Gastrocnemius medialis (tissue), 4 donors: Measurements from ENCODE around the gene PARD3B. TPM values are rescaled to one million over a fixed set of nuclear protein-coding genes. Genes with fewer than 3 reads are reported as not detected.

Experiments
- ATAC-seq, 2 donors: fragments of 150-250 bp; one replicate each; pipeline ENCODE4 v1.9.1; 2016
- DNase-seq, 2 donors: peaks; one replicate each; pipeline ENCODE4 v3.0.0-alpha.2; 2019
- H3K27ac ChIP-seq, 4 donors: fragments of 200-600 bp; sonication (generic); 1 replicate in 1 of 4; 2 replicates in 3 of 4; pipeline ENCODE4 v1.5.1; 2016 to 2018; ENCODE audit warnings: mild to moderate bottlenecking in 2 of 4, moderate library complexity in 1 of 4
- H3K27me3 ChIP-seq, 3 donors: fragments of 200-600 bp; sonication (generic) in 2 of 3; 1 replicate in 1 of 3; 2 replicates in 2 of 3; pipeline versions ENCODE4 v1.5.1 to v1.6.0; 2016 to 2019; ENCODE audit warnings: mild to moderate bottlenecking in 1 of 3, moderate library complexity in 1 of 3
- H3K36me3 ChIP-seq, 2 donors: fragments of 200-600 bp; sonication (generic) in 1 of 2; one replicate each; pipeline ENCODE4 v1.5.1; 2017 to 2018
- H3K4me1 ChIP-seq, 2 donors: fragments of 200-600 bp; sonication (generic) in 1 of 2; one replicate each; pipeline ENCODE4 v1.5.1; 2016 to 2017; ENCODE audit warnings: mild to moderate bottlenecking in 2 of 2
- H3K4me3 ChIP-seq, 4 donors: fragments of 200-600 bp; sonication (generic) in 3 of 4; 1 replicate in 1 of 4; 2 replicates in 3 of 4; pipeline ENCODE4 v1.5.1; 2016 to 2019; ENCODE audit warnings: mild to moderate bottlenecking in 2 of 4
- H3K9me3 ChIP-seq, 3 donors: fragments of 200-600 bp; sonication (generic) in 2 of 3; 1 replicate in 1 of 3; 2 replicates in 2 of 3; pipeline ENCODE4 v1.5.1; 2016 to 2019
- POLR2A ChIP-seq, 2 donors: fragments of 450-650 bp; IDR thresholded peaks; one replicate each; pipeline ENCODE4 v1.6.1; 2017; ENCODE audit warnings: antibody characterized with exemption in 2 of 2, mild to moderate bottlenecking in 2 of 2, moderate library complexity in 2 of 2
- in situ Hi-C, 4 donors: fragments of 200-750 bp; cut with MboI; loops; one replicate each; pipeline versions ENCODE4 v1.15.0 to v1.8.0; 2017; ENCODE audit warnings: low sequenced_read_pairs in 4 of 4
- intact Hi-C: fragments of 100-400 bp; cut with DNase I; formaldehyde crosslinking; loops from one replicate; pipeline ENCODE4 v1.15.1; 2023; ENCODE audit warnings: low total_unique reads
- total RNA-seq, 4 donors: library from RNA; depleted of rRNA; stranded (reverse); fragments of >200 nt; gene quantifications; one replicate each; pipeline versions ENCODE4 v1.1.0 to v1.2.3, GENCODE V29; 2016
- TF ChIP-seq, protein P1 (sequence below), 5 experiments: fragments of 450-650 bp in 3 of 5; fragments of 200-600 bp in 2 of 5; sonication (generic) in 2 of 5; IDR thresholded peaks in 4 of 5; conservative IDR thresholded peaks in 1 of 5; 1 replicate in 4 of 5; 2 replicates in 1 of 5; pipeline ENCODE4 v1.5.1; 2016 to 2019; ENCODE audit warnings: antibody characterized with exemption in 5 of 5, mild to moderate bottlenecking in 3 of 5, moderate library complexity in 3 of 5

The PARD3B gene
- total RNA-seq, 4 donors from 2014 or later, result 2.2 to 15.5 (median 4.6) TPM

DNA sequence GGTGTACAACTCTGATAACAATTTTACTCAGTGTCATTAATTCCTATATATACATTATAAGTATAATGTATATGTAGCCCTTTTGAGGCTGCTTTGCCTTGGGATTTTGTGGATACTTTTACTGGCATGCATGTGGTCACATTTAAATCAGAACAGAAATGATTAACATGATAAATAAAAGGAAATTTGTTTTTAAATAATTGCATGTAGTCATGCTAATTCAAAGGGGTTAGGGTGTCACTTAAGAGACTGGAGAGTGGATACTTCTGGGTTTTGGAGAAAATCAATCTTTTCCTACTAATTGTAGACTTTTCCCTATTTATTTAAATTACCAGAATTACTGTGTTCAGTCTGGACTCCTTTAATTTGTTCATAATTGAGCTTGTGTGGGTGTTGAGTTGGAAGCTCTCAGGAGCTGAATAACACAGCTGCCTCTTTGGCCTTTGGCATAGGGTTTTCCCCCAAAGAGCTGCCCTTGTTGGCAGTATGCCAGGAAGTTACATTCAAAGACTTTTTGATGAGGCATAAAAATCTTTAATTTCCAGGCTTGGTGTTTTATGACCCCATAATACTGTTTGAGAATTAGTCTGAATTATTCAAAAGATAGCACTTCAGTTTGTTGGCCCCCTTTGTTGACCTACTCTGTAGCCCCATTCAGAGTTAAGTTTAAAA lies 652.3 kb downstream of the PARD3B start:
- Histone ChIP-seq H3K9me3 (no peaks in the 10 kb centered on the region), H3K27me3 (no peaks in the 10 kb centered on the region), H3K4me3 (no peak overlapping the region), H3K27ac (no peak overlapping the region), H3K36me3 (no peaks in the 10 kb centered on the region), H3K4me1 (peaks cover 0 to 4% of the 10 kb centered on the region in 2 donors)
- ATAC-seq, result no peak
- intact Hi-C loops, result no loop called here
- in situ Hi-C loops, result no loop called here
- DNase-seq, result no peak
- no peak for TF ChIP-seq POLR2A (IDR thresholded peaks at IDR 0.05)
- TF ChIP-seq, protein P1, sequence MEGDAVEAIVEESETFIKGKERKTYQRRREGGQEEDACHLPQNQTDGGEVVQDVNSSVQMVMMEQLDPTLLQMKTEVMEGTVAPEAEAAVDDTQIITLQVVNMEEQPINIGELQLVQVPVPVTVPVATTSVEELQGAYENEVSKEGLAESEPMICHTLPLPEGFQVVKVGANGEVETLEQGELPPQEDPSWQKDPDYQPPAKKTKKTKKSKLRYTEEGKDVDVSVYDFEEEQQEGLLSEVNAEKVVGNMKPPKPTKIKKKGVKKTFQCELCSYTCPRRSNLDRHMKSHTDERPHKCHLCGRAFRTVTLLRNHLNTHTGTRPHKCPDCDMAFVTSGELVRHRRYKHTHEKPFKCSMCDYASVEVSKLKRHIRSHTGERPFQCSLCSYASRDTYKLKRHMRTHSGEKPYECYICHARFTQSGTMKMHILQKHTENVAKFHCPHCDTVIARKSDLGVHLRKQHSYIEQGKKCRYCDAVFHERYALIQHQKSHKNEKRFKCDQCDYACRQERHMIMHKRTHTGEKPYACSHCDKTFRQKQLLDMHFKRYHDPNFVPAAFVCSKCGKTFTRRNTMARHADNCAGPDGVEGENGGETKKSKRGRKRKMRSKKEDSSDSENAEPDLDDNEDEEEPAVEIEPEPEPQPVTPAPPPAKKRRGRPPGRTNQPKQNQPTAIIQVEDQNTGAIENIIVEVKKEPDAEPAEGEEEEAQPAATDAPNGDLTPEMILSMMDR (IDR thresholded peaks at IDR 0.05 in 4 of 5, conservative IDR thresholded peaks at IDR 0.05 in 1 of 5), result no peak

DNA sequence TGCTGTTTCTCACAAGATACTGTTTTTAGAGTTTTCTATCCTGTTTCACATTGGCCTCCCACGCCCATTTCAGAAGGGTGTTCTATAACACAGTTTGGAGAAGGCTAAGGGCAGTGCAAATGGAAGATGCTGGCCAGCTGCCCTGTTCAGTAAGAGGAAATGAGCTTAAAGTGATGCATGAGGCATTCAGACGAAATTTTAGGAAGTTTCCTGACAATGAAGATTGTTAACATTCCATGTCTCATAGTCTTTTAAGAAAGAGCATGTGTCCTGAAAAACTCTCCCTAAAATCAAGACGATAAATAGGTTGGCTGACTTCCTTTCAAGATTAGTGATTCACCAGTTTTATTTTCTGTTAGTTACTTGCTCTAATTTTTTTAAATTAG lies 652.9 kb downstream of the PARD3B start:
- no peak for DNase-seq
- H3K4me1 ChIP-seq, result peaks cover 0 to 4% of the 10 kb centered on the region in 2 donors
- in situ Hi-C loops, result no loop called here
- intact Hi-C loops, result no loop called here
- ATAC-seq, result no peak
- no peak overlapping the region for H3K4me3 ChIP-seq
- TF ChIP-seq, protein P1 (IDR thresholded peaks at IDR 0.05 in 4 of 5, conservative IDR thresholded peaks at IDR 0.05 in 1 of 5), result no peak
- TF ChIP-seq POLR2A (IDR thresholded peaks at IDR 0.05), result no peak
- H3K27me3 ChIP-seq, result no peaks in the 10 kb centered on the region
- no peaks in the 10 kb centered on the region for H3K36me3 ChIP-seq
- H3K27ac ChIP-seq, result no peak overlapping the region
- H3K9me3 ChIP-seq, result no peaks in the 10 kb centered on the region

DNA sequence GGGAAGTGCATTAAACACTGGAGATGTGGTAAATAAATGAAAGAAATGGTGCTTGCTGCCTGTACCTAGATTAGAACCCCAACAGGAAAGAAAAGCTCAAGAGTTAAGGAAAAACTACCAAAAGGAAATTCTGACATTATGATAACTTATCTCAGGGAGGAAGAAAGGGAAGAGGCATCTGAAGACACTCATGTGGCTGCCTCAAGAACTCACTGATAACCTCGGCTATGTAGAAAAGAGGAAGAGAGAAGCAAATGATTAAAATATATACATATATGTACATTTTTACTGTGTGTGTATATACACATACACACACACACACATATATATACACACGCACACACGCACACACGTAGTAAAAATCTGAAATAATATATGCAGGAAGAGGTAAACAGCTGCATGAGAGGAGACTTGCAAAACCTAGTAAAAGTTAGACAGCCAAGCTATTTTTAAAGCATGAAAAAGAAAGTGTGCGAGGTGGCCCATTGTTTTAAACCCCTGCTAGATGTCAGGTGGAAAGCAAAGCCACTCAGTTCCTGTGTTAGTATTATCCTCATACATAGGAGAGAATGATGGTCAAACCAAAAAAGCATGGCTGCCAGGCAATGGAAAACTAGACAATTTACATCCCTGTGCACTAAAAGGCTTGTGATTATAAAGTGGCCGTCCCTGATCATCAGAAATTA lies 654.0 kb downstream of the PARD3B start:
- H3K4me1 ChIP-seq, result peaks cover 0 to 4% of the 10 kb centered on the region in 2 donors
- no peaks in the 10 kb centered on the region for H3K9me3 ChIP-seq
- H3K27ac ChIP-seq, result no peak overlapping the region
- no peak overlapping the region for H3K4me3 ChIP-seq
- in situ Hi-C loops (no loop called here), intact Hi-C loops (no loop called here)
- H3K36me3 ChIP-seq, result no peaks in the 10 kb centered on the region
- TF ChIP-seq, protein P1 (IDR thresholded peaks at IDR 0.05 in 4 of 5, conservative IDR thresholded peaks at IDR 0.05 in 1 of 5), result no peak
- H3K27me3 ChIP-seq, result no peaks in the 10 kb centered on the region
- ATAC-seq (no peak), DNase-seq (no peak)

DNA sequence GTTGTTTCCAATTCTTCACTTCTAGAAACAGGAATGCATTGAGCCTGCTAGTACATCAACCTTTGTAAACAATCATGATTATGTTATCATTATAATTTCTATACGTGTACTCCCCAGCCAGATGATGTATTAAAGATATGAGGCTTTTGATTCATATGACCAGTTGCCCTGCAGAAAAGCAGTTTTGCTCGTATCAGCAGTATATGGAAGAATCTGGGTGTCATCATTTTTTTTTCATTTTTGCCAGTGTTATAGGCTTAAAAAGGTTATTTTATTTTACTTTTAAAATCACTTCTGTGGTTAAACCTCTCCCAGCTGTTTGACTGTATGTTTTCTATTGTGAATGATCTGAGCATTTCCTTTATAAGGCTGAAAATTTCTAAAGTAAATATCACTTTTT lies 665.2 kb downstream of the PARD3B start:
- TF ChIP-seq POLR2A (IDR thresholded peaks at IDR 0.05), result no peak
- TF ChIP-seq, protein P1 (IDR thresholded peaks at IDR 0.05 in 4 of 5, conservative IDR thresholded peaks at IDR 0.05 in 1 of 5), result no peak
- Histone ChIP-seq H3K27me3 (no peaks in the 10 kb centered on the region), H3K36me3 (no peaks in the 10 kb centered on the region), H3K27ac (no peak overlapping the region), H3K4me1 (no peaks in the 10 kb centered on the region), H3K9me3 (no peaks in the 10 kb centered on the region), H3K4me3 (no peak overlapping the region)
- DNase-seq (no peak), ATAC-seq (no peak)
- intact Hi-C loops (no loop called here), in situ Hi-C loops (no loop called here)
